Measurements from ENCODE around the gene SPOCK1.

SPOCK1 gene

DNA sequence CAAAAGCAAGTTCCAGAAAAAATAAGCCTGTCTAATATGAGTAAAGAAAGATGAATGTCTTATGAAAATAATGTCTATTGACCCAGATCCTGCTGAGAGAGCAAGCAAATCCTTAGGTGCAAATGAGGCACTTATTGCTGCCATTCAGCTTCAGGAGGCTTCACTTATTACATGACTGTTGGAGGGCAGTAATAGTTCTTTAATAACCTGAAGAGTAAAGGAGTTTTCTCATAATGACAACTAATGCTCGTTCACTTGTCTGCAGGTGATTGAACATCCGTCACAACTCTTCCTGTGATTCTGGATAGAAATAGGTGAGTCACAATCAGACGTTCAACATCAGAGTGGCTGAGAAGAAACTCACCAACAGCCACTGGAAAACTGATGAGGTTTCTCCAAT, 58.3 kb downstream of the SPOCK1 start:
- no peak for DNase-seq

DNA sequence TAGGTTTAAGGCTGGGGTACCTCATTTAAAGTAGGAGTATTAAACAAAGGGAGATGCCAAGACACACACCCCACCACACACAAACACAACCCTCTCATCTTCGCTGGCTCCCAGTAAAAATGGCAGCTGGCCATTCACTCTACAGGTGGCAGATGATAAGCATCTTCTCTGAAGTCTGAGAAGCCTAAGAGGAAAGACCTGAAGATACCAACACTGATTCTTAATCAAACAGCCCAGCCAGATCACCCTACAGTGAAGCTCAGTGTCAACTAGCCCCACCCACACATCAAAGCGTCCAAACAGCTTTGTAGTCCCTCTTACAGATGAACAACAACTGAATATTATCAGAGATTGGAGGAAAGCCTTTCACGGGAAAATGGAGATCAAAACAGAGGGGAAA, 59.5 kb downstream of the SPOCK1 start:
- no peak for DNase-seq

DNA sequence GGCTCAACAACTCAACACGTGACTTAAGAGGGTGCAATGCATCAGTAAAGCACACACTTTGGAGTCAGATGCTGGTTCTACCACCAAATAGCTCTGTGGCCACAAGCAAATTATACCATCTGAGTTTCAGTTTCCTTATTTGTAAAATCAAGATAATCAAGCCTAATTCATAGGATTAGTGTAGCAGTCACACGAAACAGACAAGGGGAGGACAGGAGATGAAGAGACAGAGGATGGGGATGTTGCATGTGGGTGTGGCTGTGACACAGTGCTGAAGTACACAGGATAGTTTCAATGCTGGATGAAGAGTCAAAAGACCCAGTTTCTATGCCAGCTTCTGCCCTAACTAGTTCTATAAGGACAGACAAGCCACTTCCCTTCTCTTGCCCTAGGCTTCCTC, 60.2 kb downstream of the SPOCK1 start:
- no peak for DNase-seq

DNA sequence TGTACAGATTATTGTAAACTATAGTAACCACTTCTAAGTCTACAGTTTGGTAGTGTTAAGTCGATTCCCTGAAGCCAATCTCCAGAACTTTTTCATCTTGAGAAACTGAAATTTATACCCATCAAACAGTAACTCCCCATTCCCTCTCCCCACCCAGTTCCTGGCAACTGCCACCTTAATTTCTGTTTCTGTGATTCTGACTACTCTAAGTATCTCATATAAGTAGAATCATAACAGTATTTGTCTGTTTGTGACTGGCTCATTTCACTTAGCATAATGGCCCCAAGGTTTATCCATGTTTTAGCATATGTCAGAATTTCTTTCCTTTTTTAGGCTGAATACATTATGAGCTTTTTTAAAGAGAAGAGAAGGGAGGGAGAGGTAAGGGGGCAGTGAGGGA, 61.4 kb downstream of the SPOCK1 start:
- no peak for DNase-seq

DNA sequence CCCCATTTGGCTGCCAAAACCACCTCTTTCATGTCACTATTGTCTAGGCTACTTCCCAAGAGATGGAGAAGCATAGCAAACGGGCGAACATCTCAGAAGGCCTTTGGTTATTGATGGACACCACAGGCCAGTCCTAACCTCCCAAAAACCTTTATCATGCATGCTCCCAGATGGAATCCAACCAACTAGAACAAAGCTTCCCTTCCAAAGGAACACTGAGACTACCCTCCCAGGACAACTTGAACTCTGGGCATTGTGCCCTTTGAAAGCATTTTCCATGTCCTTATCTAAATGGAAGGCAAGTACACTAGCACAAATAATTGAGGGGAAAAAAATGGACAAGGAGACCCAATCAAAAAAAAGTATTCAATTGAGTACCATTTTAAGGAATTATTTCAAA, 65.6 kb downstream of the SPOCK1 start:
- no peak for DNase-seq

DNA sequence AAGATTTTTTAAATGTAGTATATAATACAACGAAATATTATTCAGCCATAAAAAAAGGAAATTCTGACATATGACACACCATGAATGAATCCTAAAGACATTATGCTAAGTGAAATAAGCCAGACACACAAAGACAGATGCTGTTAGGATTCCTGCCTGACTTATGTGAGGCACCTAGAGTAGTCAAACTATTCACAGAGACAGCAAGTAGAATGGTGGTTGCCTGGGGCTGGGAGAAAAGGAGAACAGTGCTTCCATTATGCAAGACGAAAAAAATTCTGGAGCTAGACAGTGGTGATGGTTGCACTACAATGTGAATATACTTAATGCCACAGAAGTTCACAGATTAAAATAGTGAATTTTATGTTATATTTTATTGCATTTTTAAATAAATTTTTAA, 66.8 kb downstream of the SPOCK1 start:
- no peak for DNase-seq

DNA sequence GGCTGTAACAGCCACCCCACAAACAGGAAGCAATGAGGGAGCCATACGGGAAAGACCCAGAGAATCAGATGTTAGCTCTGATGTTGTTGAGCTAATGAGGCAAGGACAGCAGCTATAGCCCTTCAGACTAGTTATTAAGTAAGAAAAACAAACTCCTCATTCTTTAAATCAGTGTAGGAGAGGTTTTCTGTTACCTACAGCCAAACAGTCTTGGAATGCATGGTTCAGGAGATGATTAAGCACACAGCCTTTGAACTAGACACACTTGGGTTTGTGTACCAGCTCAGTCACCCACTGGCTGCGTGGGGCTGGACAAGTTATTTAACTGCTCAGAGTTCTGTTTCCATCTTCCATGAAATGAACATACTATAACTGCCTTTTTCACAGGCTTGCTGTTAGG, 68.1 kb downstream of the SPOCK1 start:
- DNase-seq: no peak

DNA sequence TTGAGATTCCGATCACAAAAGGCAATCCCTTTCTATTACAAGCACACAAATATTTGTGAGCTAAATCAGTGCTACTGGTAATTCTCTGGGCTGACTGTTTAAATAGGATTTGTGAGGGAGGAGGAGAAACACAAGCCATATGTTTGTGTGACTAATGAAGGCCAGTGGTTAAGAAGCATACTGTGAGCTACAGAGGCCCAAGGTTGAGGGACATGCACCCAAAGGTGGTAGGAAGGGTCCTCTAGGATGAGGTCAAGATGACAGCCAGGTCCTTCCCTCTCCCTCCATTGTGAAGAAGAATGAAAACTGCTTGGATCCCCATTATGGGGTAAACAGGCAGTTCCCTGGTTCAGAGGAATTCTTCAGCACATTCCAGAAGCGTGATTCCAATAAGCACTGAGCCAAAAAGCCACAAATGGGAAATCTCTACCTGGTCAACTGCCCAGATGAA, 83.9 kb downstream of the SPOCK1 start:
- DNase-seq: no peak

DNA sequence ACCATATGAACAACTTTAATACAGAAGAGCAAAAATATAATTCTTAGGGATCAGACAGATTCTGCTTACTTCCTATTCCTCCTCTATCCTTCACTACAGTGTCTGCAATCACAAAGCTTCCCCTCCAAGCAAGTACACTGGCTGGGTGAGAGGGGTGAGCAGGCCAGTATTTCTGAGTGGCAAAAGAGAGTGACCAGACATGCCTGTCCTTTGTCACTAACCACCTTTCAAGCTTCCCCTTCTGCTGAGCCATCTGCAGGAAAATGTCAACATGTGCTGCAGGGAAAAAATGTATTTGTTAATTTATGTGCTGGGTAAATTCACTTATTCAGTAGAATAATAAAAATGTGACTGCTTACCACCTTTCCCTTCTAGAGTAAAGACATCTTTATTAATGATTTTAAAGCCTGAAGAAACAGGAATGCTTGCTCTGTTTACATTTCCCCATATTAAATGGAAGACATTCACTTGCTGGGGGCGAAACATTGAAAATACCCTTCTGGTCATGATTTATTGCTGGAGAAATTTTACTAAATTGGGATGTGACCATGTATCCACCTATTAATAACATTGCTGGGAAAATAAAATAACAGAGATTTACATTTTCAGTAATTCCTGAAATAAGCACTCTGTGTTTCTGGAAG, 84.9 kb downstream of the SPOCK1 start:
- no peak for DNase-seq

DNA sequence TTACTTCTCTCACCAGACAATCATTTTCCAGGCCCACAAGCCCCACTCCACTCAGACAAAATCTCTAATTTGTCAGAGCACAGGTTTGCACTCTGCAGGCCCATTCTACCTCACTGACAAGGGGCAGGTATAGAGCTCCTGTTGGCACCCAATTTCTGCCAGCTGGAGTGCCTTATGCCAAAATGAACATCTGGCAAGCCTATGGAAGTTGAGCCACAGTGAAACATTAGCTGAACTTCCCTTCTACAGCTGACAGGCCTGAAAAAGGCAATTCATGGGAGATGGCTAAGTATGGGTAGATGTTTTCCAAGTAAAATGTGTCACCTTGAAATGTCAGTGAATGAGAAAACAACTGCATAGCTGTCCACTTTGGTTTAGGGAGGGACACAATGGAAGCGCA, 87.0 kb downstream of the SPOCK1 start:
- DNase-seq: no peak

DNA sequence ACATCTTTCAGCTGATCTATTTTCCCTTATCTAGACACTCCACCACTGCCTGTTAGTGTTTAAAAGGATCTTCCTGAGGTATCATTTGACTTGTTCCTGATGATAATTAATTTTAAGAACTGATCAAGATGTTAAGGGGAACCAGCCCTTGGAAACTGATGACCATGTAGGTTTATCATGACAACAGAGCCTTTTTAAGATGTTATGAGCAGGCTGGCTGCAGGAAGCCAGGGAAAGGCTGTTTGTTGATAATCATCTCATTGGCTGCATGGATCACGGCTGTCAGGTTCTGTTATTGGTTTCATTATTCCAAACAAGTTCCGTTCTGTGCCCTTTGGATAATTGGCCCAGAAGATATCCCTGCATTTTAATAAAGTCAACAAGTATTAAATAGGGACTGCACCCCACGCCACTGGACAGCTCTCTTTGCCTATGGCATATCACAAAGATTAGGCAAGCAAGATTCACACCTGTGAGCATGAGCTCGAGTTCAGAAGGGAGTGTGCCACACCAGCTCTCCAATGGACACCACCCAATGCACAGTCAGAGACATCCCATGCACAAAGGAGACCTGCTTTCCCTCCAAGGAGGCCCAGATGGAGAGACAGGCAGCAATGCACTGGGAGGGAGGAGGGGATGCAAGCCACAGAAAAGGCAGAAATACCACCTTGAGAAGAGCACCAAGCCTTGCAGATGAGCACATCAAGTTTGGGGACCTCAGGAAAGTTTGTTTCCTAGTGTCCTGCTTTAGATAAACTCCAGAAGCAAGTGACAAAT, 88.7 kb downstream of the SPOCK1 start:
- DNase-seq: no peak

DNA sequence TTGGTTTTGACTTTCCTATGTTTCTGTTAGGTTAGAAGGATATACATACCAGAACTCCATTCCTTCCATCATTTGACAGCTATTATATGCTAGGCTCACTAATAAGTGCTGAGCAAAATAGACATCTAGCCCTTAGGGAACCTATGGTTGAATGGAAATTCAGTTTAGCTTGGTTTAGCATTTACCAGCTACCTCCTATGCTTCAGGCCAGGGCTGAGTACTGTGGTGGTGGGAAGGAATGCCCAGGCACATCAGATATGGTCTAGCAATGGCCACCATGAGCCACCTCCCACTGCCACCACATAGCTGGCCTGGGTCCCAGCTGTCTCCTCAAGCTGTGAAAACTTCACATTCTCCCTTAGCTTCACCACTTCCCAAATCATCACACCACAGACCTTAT, 89.4 kb downstream of the SPOCK1 start:
- DNase-seq: no peak

DNA sequence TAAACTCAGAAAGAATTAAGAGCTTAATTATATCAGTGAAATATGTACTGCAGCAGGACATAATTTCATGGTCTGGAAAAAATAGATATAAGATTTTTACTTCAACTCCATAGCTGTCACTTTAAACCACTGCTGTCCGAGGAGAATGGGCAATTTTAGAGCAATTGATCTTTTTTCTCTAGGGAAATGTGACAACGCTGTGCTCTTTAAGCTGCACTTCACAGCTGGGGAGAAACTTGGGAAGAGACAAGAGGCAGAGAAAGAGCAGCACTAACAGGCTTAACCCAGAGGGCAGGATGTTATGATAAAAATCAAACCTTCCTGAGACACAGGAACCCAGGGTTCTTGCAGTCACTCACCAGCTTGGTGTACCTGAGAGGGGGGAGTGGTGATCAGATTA, 92.0 kb downstream of the SPOCK1 start:
- DNase-seq: no peak

DNA sequence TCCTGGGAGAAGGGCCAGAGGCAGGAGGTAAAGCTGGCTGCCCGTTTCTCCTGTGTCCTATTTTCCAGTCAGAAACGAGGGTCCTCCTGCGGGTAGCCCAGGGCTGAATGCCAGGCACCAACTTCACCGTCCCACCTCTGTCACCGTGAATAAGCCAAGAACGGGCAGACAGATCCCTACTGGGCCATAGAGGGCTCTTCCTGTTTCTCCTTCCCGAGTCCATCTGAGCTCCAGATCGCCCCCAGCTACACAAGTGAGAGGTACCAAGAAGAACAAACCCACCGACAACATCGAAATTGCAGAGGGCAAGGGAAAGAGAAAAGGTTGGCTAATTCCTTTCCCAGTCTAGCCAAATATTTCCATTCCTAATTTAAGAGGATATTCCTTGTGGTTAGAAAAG, 93.7 kb downstream of the SPOCK1 start:
- DNase-seq: no peak

DNA sequence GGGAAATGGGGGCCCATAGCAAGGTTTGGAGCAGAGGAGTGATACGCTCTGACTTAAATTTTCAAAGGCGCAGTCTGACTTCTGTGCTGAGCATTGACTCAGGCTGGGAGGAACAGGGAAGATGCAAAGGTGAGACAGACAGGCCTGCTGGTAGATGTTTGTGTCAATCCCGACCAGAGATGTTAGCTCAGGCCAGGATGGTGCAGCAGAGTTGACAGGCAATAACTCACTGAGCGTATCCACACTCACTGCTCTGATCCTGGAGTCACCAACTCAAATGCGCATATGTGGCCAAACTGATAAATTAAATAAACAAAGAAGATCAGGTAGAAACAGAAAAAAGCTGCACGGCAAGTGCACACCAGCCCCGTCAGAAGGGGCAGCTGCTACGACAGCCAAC, 95.3 kb downstream of the SPOCK1 start:
- no peak for DNase-seq

DNA sequence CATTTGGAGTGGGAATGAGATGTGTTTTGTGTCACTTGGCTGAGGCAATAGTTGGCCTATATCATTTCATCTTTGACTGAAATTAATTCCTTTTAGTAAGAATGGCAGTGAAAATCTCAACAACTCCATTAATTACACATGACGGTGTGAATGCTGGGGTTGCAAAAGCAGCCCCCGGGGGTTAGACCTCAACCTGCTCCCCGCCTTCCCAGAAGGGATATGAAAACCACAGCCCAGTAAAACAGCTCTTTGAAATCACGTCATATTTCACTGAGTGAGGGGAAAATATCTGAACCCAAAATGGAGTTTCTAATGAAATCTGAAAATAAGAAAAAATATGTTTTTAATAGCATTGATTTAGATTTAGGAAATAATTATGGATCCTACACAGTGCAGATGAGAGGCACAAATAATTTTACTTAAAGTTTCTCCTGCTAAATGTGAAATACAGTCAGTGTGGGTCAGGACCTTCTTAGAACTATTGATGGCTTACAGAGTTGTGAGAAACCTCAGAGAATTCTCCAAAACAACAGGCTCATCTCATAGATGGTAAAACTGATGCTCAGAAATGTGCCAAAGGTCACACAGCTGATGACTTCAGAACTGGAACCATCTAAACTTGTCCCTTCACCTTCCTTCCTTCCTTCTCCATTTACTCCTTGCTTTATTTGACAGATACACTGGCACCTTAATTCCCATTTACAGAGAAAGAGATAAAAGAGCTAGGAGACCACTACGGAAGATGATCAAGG, 96.5 kb downstream of the SPOCK1 start:
- no peak for DNase-seq

DNA sequence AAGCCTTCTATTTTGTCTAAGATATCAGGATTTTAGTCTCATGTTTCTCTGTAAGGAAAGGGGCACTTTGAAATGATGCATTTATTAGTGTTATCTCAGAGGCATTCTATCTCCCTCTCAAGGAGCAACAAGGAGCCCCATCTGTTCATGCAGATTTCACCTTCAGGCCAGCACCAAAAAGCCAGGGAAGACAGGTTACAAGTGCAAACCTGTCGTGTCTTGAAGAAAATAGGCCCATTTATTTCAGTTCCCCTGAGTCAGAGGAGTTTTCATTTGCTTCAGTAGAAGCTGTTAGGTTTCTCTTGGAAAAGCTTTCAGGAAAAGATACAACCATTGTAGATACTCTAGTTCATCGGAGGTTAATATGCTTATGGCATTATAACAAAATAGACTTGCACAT, 97.2 kb downstream of the SPOCK1 start:
- no peak for DNase-seq

DNA sequence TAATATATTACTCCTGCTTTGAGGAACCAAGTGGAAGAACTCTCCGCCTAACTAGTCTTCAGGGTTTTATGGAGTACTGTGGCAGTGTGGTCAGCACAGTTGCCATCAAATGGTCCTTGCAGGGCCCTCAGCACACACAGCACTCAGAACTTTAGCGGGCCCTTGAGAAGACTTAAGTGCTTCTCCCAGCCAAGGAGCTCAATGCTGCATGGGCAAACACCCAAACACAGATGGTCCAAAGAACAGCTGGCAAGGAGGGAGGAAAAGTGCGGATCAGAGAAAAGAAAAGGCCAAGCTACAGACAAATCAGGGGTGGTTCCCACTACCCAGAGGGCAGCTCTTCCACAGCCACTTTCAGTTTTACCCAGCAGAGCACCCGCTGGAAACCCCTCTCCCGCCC, 98.6 kb downstream of the SPOCK1 start:
- no peak for DNase-seq

DNA sequence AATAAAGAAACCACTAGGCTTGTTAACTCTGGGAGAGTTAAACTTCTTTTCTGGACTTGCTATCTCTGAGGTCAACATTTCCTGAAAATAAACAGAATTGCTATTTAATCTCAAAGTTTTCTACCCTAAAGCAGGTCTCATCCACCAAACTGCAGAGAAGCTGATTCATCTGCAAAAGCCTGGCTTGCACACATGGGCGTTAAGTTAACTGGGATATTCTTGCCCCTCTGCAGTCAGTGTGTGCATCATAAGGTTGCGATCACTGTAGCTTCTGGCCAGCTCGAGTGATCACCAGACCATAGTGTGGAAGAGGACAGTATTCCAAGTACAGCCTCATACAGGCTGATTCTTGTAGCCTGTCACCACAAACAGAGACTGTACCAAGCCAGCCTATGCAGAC, 99.2 kb downstream of the SPOCK1 start:
- no peak for DNase-seq

DNA sequence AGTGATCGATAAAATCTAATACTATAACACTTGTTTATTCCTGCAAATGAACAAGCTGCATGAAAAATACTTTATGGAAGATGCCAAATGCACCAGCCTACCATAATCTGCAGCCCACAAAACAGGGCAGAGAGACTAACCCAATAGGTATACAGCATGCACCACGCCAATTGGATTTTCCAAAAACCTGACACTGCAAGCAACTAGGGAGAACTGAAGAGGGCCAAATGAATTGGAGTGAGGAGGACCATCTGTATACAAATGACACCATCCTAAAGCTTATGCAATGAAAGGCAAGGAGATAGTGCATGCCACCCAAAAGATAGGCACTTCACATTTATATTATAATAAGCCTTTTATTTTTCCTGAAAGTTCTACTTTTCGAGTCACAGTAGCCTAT, 100.4 kb downstream of the SPOCK1 start:
- DNase-seq: no peak

DNA sequence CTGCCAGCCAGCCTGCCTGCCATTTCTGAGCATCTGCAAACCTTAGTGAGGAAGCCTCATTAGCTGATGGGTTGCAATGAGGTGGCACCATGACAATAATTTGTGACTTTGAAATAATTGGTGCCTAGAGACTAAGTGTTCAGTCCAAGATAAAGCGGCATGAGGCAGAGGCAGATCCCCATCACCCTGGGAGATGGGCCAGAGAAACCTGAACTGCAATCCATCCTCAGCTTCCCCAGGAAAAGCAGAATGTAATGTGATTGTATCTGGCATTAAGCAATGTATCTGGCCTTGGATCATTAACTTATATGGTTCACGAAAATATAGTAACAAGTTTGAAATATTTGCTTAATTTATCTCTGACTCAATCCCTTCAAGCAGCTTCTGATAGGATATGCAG, 101.0 kb downstream of the SPOCK1 start:
- no peak for DNase-seq

DNA sequence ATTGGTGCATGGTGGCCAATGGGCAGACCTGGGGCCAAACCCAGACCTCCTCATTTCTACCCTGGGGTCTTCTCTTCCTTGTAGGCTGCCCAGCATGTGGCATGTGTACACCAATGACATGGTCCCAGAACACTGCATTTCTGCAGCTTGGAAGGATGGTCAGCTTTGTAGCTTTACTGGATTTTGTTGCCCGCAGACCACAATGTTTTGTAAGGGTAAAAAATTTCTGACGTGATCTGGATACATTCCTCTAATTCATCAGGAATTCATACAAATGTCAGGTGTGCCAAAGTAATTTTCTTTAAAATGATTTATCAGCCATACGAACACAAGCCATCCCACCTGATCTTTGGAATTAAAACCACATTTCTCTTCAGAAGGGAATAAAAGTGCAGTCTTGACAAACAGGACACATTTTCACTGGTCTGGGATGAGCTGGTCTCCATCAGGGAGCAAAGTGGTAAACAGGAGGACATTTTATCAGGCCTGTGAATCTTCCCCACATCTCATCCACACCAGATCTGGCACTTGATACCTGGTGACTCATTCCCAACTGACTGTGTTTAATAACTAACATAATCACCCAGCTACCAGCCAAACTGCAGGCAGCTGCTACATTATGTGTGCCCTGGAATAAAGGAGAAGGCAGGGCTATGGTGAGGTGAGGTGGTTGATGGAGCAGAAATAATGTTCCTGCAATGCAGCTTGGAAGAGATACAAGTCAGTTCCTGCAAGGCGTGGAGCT, 103.9 kb downstream of the SPOCK1 start:
- no peak for DNase-seq

DNA sequence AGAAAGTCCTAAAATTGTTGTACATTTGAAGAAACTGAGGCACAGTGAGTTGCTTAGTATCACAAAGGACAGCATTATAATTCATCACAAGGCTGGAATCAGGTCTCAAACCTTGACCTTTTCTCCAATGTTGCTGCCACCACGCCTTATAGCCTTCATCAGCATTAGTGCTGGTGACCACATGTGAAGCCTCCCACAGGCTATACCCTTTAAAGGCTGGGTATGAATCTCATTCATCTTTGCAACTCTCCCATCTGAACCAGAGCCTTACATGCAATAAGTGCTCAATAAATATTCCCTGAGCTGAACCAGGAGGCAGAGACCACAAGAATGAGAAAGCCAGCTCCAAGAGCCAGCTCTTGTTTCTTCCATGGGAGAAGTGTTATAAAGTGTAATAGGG, 104.7 kb downstream of the SPOCK1 start:
- DNase-seq: no peak

Data from effector CD8-positive, alpha-beta T cell (primary cell).